Immature natural killer cell (primary cell): ENCODE results near the gene LRRC3B. TPM values are rescaled to one million over a fixed set of nuclear protein-coding genes. Genes with fewer than 3 reads are reported as not detected.

Source experiments
- DNase-seq, 3 donors: peaks; one replicate each; pipeline ENCODE4 v3.0.0; 2022; ENCODE audit warnings: mixed read lengths in 1 of 3
- H3K27ac Mint-ChIP-seq, 6 donors: one replicate each; pipeline ENCODE4 v1.8.0; 2020; ENCODE audit warnings: mixed read lengths in 6 of 6, mild to moderate bottlenecking in 5 of 6, inconsistent platforms in 4 of 6, moderate library complexity in 3 of 6
- H3K27me3 Mint-ChIP-seq, 3 donors: one replicate each; pipeline ENCODE4 v1.8.0; 2020 to 2021; ENCODE audit warnings: low read depth in 3 of 3, mild to moderate bottlenecking in 3 of 3, mixed read lengths in 3 of 3, moderate library complexity in 3 of 3, inconsistent platforms in 1 of 3
- H3K36me3 Mint-ChIP-seq, 3 donors: one replicate each; pipeline ENCODE4 v1.8.0; 2020; ENCODE audit warnings: mixed read lengths in 3 of 3, inconsistent platforms in 2 of 3, mild to moderate bottlenecking in 2 of 3
- H3K4me1 Mint-ChIP-seq, 2 donors: one replicate each; pipeline ENCODE4 v1.8.0; 2020; ENCODE audit warnings: inconsistent platforms in 2 of 2, mild to moderate bottlenecking in 2 of 2, mixed read lengths in 2 of 2, moderate library complexity in 1 of 2
- H3K4me3 Mint-ChIP-seq, 5 donors: one replicate each; pipeline ENCODE4 v1.8.0; 2020; ENCODE audit warnings: mild to moderate bottlenecking in 5 of 5, mixed read lengths in 5 of 5, inconsistent platforms in 3 of 5, moderate library complexity in 3 of 5
- H3K9me3 Mint-ChIP-seq, 6 donors: one replicate each; pipeline ENCODE4 v1.8.0; 2020; ENCODE audit warnings: mild to moderate bottlenecking in 6 of 6, mixed read lengths in 6 of 6, inconsistent platforms in 4 of 6, moderate library complexity in 3 of 6
- polyA plus RNA-seq, 3 donors: library from polyadenylated mRNA; unstranded; fragments of 300-500 nt; fragmentation: Illumina TruSeq; gene quantifications; one replicate each; pipeline ENCODE4 v1.2.3, GENCODE V29; 2021

LRRC3B gene
- polyA plus RNA-seq, 3 donors from 2014 or later = not detected

DNA sequence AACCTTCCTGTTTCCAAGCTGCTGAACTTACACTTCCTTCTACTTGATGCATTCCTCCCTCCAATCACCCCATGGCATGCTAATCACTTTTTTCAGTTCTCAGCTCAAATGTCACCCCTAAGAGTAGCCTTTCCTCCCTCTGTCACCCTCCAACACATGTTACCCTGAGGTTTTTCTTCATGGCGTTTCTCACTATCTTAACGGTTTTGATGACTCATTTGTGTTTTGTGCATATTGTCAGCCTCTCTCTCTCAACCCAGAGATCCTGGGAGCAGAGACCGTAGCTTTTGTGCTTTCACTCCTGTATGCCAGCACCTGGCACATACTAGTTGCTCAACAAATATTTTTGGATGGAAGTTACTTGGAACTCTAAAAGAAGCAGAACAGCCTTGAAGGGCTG, 24.5 kb downstream of the LRRC3B start:
- peaks cover 0 to 20% (median 6%) of the 10 kb centered on the region in 6 donors for H3K9me3 Mint-ChIP-seq
- no peaks in the 10 kb centered on the region for H3K36me3 Mint-ChIP-seq
- no peaks in the 10 kb centered on the region for H3K4me1 Mint-ChIP-seq
- H3K4me3 Mint-ChIP-seq = no peak overlapping the region
- H3K27ac Mint-ChIP-seq = no peak overlapping the region
- H3K27me3 Mint-ChIP-seq = peaks cover 0 to 2% (median 0%) of the 10 kb centered on the region in 3 donors
- no peak for DNase-seq

GRCh38 chr3:26648461-26648860, 25.9 kb downstream of the LRRC3B start:
- Mint-ChIP-seq H3K4me3 (no peak overlapping the region), H3K4me1 (no peaks in the 10 kb centered on the region), H3K36me3 (no peaks in the 10 kb centered on the region), H3K9me3 (peaks cover 0 to 22% (median 4%) of the 10 kb centered on the region in 6 donors), H3K27me3 (peaks cover 0 to 2% (median 0%) of the 10 kb centered on the region in 3 donors), H3K27ac (no peak overlapping the region)
- DNase-seq = no peak

DNA sequence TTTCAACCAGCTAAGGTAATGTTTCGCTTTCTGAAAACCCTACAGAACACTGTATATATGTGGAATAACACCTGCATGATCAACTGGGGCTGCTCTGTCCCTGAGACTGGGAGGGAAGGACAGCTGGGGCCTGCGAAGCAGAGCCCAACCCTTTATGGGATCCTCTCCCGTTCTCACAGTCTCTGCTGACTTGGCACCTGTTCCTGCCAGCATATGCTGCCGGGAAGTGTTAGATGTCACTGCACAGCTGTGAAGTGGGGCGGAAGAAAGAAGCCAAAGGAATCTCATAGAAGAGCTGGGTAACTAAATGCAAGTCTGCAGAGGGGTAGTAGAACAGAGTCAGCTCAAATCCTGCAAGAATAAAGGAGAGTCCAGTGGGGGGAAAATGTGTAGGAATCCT, 29.6 kb downstream of the LRRC3B start:
- DNase-seq = no peak
- H3K27ac Mint-ChIP-seq = no peak overlapping the region
- H3K4me1 Mint-ChIP-seq = no peaks in the 10 kb centered on the region
- H3K27me3 Mint-ChIP-seq = peaks cover 0 to 2% (median 0%) of the 10 kb centered on the region in 3 donors
- H3K9me3 Mint-ChIP-seq = peaks cover 0 to 18% (median 2%) of the 10 kb centered on the region in 6 donors
- H3K36me3 Mint-ChIP-seq = no peaks in the 10 kb centered on the region
- no peak overlapping the region for H3K4me3 Mint-ChIP-seq

GRCh38 chr3:26653811-26654425, 31.3 kb downstream of the LRRC3B start:
- H3K27me3 Mint-ChIP-seq = no peaks in the 10 kb centered on the region
- H3K4me1 Mint-ChIP-seq = no peaks in the 10 kb centered on the region
- H3K4me3 Mint-ChIP-seq = no peak overlapping the region
- H3K27ac Mint-ChIP-seq = no peak overlapping the region
- H3K9me3 Mint-ChIP-seq = peaks cover 0 to 26% (median 3%) of the 10 kb centered on the region in 6 donors
- no peaks in the 10 kb centered on the region for H3K36me3 Mint-ChIP-seq
- no peak for DNase-seq

GRCh38 chr3:26655231-26655630, 32.7 kb downstream of the LRRC3B start:
- H3K27ac Mint-ChIP-seq = no peak overlapping the region
- H3K4me1 Mint-ChIP-seq = no peaks in the 10 kb centered on the region
- H3K27me3 Mint-ChIP-seq = no peaks in the 10 kb centered on the region
- no peak overlapping the region for H3K4me3 Mint-ChIP-seq
- H3K36me3 Mint-ChIP-seq = no peaks in the 10 kb centered on the region
- H3K9me3 Mint-ChIP-seq = peaks cover 0 to 21% (median 2%) of the 10 kb centered on the region in 6 donors
- DNase-seq = no peak

DNA sequence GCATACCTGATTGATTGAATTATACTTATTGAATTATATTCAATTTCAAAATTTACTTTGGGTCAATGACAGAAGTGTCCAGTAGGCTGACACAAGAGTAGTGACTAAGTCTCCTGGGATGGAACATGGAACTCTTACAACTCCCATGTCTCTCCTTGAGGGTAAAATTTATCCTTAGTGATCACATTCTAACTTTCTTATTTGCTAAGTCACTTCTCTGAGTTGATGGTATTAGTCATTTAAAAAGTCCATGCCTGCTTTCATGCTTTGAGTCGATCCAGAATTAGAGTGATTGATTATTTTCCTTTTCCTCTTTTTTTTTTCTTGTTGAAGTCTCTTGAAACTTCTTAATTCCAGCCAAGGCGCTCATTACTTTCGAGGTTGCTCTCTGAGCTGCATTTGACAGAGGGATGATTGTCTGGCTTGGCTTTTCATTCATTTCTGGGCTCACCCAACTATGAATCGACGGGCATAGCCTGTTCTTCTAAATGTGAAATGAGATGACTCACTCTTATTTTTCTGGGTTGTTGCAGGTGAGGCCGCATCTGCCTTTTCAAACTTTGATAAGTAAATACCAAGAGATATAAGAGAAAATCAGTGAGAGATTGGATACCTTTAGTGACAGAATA, 34.9 kb downstream of the LRRC3B start:
- H3K9me3 Mint-ChIP-seq = peaks cover 0 to 21% (median 4%) of the 10 kb centered on the region in 6 donors
- no peak overlapping the region for H3K27ac Mint-ChIP-seq
- no peak overlapping the region for H3K4me3 Mint-ChIP-seq
- H3K36me3 Mint-ChIP-seq = no peaks in the 10 kb centered on the region
- H3K4me1 Mint-ChIP-seq = no peaks in the 10 kb centered on the region
- DNase-seq = no peak
- H3K27me3 Mint-ChIP-seq = no peaks in the 10 kb centered on the region

- peaks cover 0 to 27% (median 2%) of the 10 kb centered on the region in 6 donors for H3K9me3 Mint-ChIP-seq
Measured at GRCh38 chr3:26668171-26668570, 45.6 kb downstream of the LRRC3B start.

GRCh38 chr3:26668696-26669095, 46.1 kb downstream of the LRRC3B start:
- Mint-ChIP-seq H3K27ac (no peak overlapping the region), H3K36me3 (no peaks in the 10 kb centered on the region), H3K9me3 (peaks cover 0 to 24% (median 2%) of the 10 kb centered on the region in 6 donors), H3K4me1 (no peaks in the 10 kb centered on the region), H3K27me3 (peaks cover 0 to 2% (median 1%) of the 10 kb centered on the region in 3 donors), H3K4me3 (no peak overlapping the region)
- no peak for DNase-seq

More at GRCh38 chr3:26668171-26668570, 45.6 kb downstream of the LRRC3B start:
- no peak for DNase-seq
- Mint-ChIP-seq H3K27ac (no peak overlapping the region), H3K27me3 (peaks cover 0 to 1% (median 0%) of the 10 kb centered on the region in 3 donors), H3K4me1 (no peaks in the 10 kb centered on the region), H3K36me3 (no peaks in the 10 kb centered on the region), H3K4me3 (no peak overlapping the region)

DNA sequence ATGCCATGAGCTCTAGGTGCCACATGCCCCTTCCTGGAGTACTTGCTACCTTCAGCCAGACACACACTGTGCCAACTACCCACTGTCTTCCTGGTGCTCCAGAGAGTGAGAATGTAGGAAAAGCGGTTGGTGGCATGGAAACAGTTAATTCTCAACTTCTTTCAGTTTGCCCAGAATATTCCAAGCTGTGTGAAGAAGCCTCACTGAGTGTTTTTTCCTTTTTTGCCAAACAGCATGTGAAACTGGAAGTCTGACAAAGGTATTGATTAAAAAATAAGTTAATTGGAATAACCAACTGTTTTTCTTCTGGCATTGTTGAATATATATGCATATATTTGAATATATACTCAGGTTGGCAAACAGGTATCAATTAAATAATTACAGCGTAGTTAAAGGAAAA, 52.8 kb downstream of the LRRC3B start:
- H3K4me1 Mint-ChIP-seq = no peaks in the 10 kb centered on the region
- H3K9me3 Mint-ChIP-seq = peaks cover 2 to 9% (median 4%) of the 10 kb centered on the region in 6 donors
- H3K27me3 Mint-ChIP-seq = peaks cover 0 to 2% (median 0%) of the 10 kb centered on the region in 3 donors
- H3K36me3 Mint-ChIP-seq = no peaks in the 10 kb centered on the region
- H3K4me3 Mint-ChIP-seq = no peak overlapping the region
- no peak overlapping the region for H3K27ac Mint-ChIP-seq
- DNase-seq = no peak

DNA sequence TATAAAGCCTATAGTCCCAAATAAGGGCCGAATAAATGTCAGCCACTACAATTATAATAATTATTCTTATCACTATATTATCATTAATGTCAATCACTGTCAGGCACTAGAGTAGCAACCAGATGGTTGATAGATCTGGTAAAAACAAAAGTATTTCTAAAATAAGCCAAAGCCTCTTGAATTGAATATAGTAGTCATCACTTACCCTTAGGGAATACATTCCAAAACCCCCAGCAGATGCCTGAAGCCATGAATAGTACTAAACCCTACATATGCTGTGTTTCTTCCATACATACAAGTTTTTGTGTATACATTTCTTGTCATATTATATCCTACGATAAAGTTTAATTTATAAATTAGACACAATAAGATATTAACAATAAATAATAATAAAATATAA, 59.1 kb downstream of the LRRC3B start:
- peaks cover 3 to 9% (median 6%) of the 10 kb centered on the region in 6 donors for H3K9me3 Mint-ChIP-seq
- H3K27me3 Mint-ChIP-seq = peaks cover 0 to 3% (median 0%) of the 10 kb centered on the region in 3 donors
- no peak overlapping the region for H3K4me3 Mint-ChIP-seq
- H3K36me3 Mint-ChIP-seq = no peaks in the 10 kb centered on the region
- DNase-seq = no peak
- H3K27ac Mint-ChIP-seq = no peak overlapping the region
- H3K4me1 Mint-ChIP-seq = no peaks in the 10 kb centered on the region

DNA sequence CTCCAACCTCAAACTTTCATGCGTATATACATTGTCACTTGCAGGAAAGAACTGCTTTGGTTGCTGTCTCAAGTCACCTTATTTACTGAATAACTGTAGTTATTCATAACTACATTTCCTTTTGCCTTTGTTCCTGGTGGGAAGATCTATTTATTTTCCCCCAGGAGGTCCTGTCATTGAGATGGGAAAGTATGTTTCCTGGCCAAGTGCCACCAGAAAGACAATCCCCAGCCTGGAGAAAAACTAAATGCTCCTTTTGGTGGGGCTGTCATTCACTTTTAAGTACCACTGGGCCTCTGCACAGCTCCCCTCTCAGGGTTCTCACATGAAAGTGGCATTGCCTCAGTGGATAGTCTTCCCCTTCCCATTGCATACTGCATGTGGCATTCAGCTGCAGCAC, 59.8 kb downstream of the LRRC3B start:
- H3K4me3 Mint-ChIP-seq = no peak overlapping the region
- no peaks in the 10 kb centered on the region for H3K36me3 Mint-ChIP-seq
- peaks cover 0 to 3% (median 0%) of the 10 kb centered on the region in 3 donors for H3K27me3 Mint-ChIP-seq
- no peak for DNase-seq
- H3K27ac Mint-ChIP-seq = no peak overlapping the region
- peaks cover 3 to 13% (median 7%) of the 10 kb centered on the region in 6 donors for H3K9me3 Mint-ChIP-seq
- H3K4me1 Mint-ChIP-seq = no peaks in the 10 kb centered on the region

DNA sequence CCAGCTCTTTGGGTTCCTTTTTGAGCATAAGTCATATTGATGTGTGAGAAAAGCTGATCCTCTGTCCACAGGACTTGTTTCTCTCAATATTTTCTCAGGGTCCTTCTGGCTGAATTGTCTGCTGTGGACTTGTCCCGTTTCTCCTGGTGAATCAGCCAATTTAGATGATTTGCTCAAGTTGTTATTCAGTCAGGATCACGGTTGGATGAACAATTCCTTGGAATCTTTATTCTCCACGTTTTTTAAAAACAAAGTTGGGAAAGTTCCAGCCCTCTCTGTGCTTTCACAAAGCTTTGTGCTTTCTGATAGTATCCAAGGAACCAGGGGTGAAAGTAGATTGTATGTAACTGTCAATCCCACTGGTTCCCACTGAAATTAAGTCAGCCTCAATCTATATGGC, 61.3 kb downstream of the LRRC3B start:
- no peak overlapping the region for H3K27ac Mint-ChIP-seq
- peaks cover 4 to 22% (median 7%) of the 10 kb centered on the region in 6 donors for H3K9me3 Mint-ChIP-seq
- H3K27me3 Mint-ChIP-seq = peaks cover 0 to 3% (median 0%) of the 10 kb centered on the region in 3 donors
- no peak overlapping the region for H3K4me3 Mint-ChIP-seq
- H3K36me3 Mint-ChIP-seq = no peaks in the 10 kb centered on the region
- DNase-seq = no peak
- no peaks in the 10 kb centered on the region for H3K4me1 Mint-ChIP-seq

GRCh38 chr3:26687466-26687865, 64.9 kb downstream of the LRRC3B start:
- DNase-seq = no peak
- H3K4me1 Mint-ChIP-seq = no peaks in the 10 kb centered on the region
- H3K9me3 Mint-ChIP-seq = peaks cover 3 to 34% (median 7%) of the 10 kb centered on the region in 6 donors
- no peak overlapping the region for H3K4me3 Mint-ChIP-seq
- no peak overlapping the region for H3K27ac Mint-ChIP-seq
- H3K36me3 Mint-ChIP-seq = no peaks in the 10 kb centered on the region
- peaks cover 0 to 3% (median 0%) of the 10 kb centered on the region in 3 donors for H3K27me3 Mint-ChIP-seq

GRCh38 chr3:26699553-26699952, 77.0 kb downstream of the LRRC3B start:
- H3K9me3 Mint-ChIP-seq = peaks cover 0 to 7% (median 1%) of the 10 kb centered on the region in 6 donors
- no peak overlapping the region for H3K27ac Mint-ChIP-seq
- no peak for DNase-seq
- H3K36me3 Mint-ChIP-seq = no peaks in the 10 kb centered on the region
- H3K27me3 Mint-ChIP-seq = peaks cover 0 to 3% (median 0%) of the 10 kb centered on the region in 3 donors
- H3K4me3 Mint-ChIP-seq = no peak overlapping the region
- no peaks in the 10 kb centered on the region for H3K4me1 Mint-ChIP-seq
